SK-N-MC (cell line): ENCODE measurements around the gene ZMYND10.

ENCODE experiments used
- EZH2 ChIP-seq: fragments of 200-600 bp; sonication (generic); IDR thresholded peaks from one replicate; pipeline ENCODE4 v1.6.1; 2017; ENCODE audit warnings: antibody characterized with exemption
- POLR2AphosphoS5 ChIP-seq: IDR thresholded peaks from 2 replicates; pipeline ENCODE4 v1.6.1; 2012; ENCODE audit warnings: mild to moderate bottlenecking, low read depth, low read length, borderline replicate concordance

DNA sequence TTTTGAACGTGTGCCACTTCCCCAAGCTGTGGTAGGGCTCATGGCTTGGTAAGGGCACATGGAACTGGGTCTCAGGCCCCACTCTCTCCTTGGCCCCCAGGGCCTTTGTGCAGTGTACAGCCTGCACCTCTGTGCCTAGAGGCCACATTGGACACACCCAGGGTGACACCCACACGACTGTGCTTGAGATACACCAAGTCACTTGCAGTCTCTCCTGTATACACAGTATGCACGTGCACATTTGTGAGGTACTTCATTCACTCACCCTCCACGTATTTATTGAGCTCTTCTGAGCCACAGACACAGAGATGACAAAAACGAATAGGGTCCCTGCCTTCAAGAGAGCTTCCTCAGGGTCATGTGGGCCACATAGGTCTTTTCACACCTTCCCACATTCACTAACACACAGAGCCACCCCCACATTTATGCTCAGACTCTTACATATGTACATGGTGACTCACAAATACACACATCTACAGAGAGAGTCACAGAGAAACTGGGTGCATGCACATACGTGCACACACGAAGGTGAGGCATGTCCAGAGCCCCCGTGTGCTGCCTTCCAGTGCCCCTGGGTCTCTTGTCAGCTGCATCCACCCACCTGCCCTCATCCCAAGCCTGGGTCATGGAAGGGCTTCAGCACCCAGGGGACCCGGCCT is 23.6 kb upstream of the ZMYND10 start:
- no peak for TF ChIP-seq POLR2AphosphoS5
- TF ChIP-seq EZH2 = no peak
